ENCODE measurements around the gene MPL. TPM values are rescaled to one million over a fixed set of nuclear protein-coding genes. Genes with fewer than 3 reads are reported as not detected.

MPL gene
- total RNA-seq, 1 donor from 2014 or later: not detected

GRCh38 chr1:43372172-43372571, 34.6 kb downstream of the MPL start:
- Mint-ChIP-seq H3K4me3 (ENCODE audit: unreplicated experiment) (no peak overlapping the region), H3K9me3 (ENCODE audit: unreplicated experiment) (no peaks in the 10 kb centered on the region), H3K4me1 (ENCODE audit: low read depth, unreplicated experiment) (peaks cover 6% of the 10 kb centered on the region), H3K27ac (ENCODE audit: unreplicated experiment) (no peak overlapping the region), H3K27me3 (ENCODE audit: low read depth, unreplicated experiment) (no peaks in the 10 kb centered on the region), H3K36me3 (ENCODE audit: low read depth, unreplicated experiment) (peaks cover 2% of the 10 kb centered on the region)
- Histone ChIP-seq H3K36me3 (ENCODE audit: insufficient read depth, low read length) (no peaks in the 10 kb centered on the region), H3K79me2 (ENCODE audit: insufficient read depth, low read length) (peaks cover 20% of the 10 kb centered on the region), H2AFZ (ENCODE audit: low read depth, low read length) (no peak overlapping the region), H4K20me1 (ENCODE audit: insufficient read depth, low read length) (no peaks in the 10 kb centered on the region), H3K4me3 (ENCODE audit: insufficient read depth, low read depth, low read length) (no peak overlapping the region), H3K27me3 (ENCODE audit: insufficient read depth, low read length) (no peaks in the 10 kb centered on the region), H3K27ac (ENCODE audit: low read depth, low read length) (peak overlapping the region; percentile 78), H3K9me3 (ENCODE audit: insufficient read depth, low read depth, low read length) (no peaks in the 10 kb centered on the region), H3K9ac (ENCODE audit: low read length) (peak overlapping the region; percentile 13), H3K4me1 (ENCODE audit: insufficient read depth, low read length) (peaks cover 27% of the 10 kb centered on the region), H3K4me2 (ENCODE audit: low read length) (peak overlapping the region; percentile 56)
- FAIRE-seq (no peak), DNase-seq (ENCODE audit: low read depth) (no peak)
- TF ChIP-seq, protein P1, sequence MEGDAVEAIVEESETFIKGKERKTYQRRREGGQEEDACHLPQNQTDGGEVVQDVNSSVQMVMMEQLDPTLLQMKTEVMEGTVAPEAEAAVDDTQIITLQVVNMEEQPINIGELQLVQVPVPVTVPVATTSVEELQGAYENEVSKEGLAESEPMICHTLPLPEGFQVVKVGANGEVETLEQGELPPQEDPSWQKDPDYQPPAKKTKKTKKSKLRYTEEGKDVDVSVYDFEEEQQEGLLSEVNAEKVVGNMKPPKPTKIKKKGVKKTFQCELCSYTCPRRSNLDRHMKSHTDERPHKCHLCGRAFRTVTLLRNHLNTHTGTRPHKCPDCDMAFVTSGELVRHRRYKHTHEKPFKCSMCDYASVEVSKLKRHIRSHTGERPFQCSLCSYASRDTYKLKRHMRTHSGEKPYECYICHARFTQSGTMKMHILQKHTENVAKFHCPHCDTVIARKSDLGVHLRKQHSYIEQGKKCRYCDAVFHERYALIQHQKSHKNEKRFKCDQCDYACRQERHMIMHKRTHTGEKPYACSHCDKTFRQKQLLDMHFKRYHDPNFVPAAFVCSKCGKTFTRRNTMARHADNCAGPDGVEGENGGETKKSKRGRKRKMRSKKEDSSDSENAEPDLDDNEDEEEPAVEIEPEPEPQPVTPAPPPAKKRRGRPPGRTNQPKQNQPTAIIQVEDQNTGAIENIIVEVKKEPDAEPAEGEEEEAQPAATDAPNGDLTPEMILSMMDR (IDR thresholded peaks at IDR 0.05; ENCODE audit: insufficient read depth, low read depth, low read length): no peak
- no peak for TF ChIP-seq EZH2 (IDR thresholded peaks at IDR 0.05; ENCODE audit: insufficient read depth, low read length)

- Histone ChIP-seq H3K36me3 (ENCODE audit: insufficient read depth, low read length) (no peaks in the 10 kb centered on the region), H3K9me3 (ENCODE audit: insufficient read depth, low read depth, low read length) (no peaks in the 10 kb centered on the region), H3K4me2 (ENCODE audit: low read length) (peak overlapping the region; percentile 56), H3K4me3 (ENCODE audit: insufficient read depth, low read depth, low read length) (peak overlapping the region; percentile 2), H4K20me1 (ENCODE audit: insufficient read depth, low read length) (no peaks in the 10 kb centered on the region), H3K4me1 (ENCODE audit: insufficient read depth, low read length) (peaks cover 26% of the 10 kb centered on the region), H3K79me2 (ENCODE audit: insufficient read depth, low read length) (peaks cover 12% of the 10 kb centered on the region), H3K27me3 (ENCODE audit: insufficient read depth, low read length) (no peaks in the 10 kb centered on the region), H2AFZ (ENCODE audit: low read depth, low read length) (peak overlapping the region; percentile 0), H3K9ac (ENCODE audit: low read length) (peak overlapping the region; percentile 25), H3K27ac (ENCODE audit: low read depth, low read length) (peak overlapping the region; percentile 78)
- TF ChIP-seq EZH2 (IDR thresholded peaks at IDR 0.05; ENCODE audit: insufficient read depth, low read length): no peak
- TF ChIP-seq, protein P1 (IDR thresholded peaks at IDR 0.05; ENCODE audit: insufficient read depth, low read depth, low read length): no peak
- Mint-ChIP-seq H3K4me3 (ENCODE audit: unreplicated experiment) (no peak overlapping the region), H3K9me3 (ENCODE audit: unreplicated experiment) (no peaks in the 10 kb centered on the region), H3K36me3 (ENCODE audit: low read depth, unreplicated experiment) (peaks cover 2% of the 10 kb centered on the region), H3K27ac (ENCODE audit: unreplicated experiment) (no peak overlapping the region), H3K4me1 (ENCODE audit: low read depth, unreplicated experiment) (peaks cover 4% of the 10 kb centered on the region), H3K27me3 (ENCODE audit: low read depth, unreplicated experiment) (no peaks in the 10 kb centered on the region)
- FAIRE-seq: peak; percentile 94
- peak; percentile 81 for DNase-seq (ENCODE audit: low read depth)
Observed at GRCh38 chr1:43373066-43373940, 35.7 kb downstream of the MPL start.

All from astrocyte (in vitro differentiated cells and primary cell).